ENCODE measurements around the gene IFI35. TPM values are rescaled to one million over a fixed set of nuclear protein-coding genes. Genes with fewer than 3 reads are reported as not detected.

The IFI35 gene
- polyA plus RNA-seq, 1 experiment = 42.5 TPM

DNA sequence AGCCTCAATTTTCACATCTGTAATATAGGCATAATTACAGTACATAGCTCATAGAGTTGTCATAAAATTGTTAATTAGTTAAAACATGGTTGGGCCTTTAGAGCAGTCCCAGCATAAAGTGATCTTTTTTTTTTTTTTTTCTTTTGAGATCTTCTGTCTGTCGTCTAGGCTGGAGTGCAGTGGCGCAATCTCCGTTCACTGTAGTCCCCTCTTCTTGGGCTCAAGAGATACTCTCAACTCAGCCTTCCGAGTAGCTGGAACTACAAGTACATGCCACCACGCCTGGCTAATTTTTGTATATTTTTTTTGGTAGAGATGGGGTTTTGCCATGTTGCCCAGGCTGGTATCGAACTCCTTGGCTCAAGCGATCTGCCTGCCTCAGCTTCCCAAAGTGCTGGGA lies 49.5 kb downstream of the IFI35 start:
- H3K36me3 ChIP-seq (ENCODE audit: control insufficient read depth, insufficient read depth, low read length) = no peaks in the 10 kb centered on the region
- no peaks in the 10 kb centered on the region for H3K27me3 ChIP-seq (ENCODE audit: control insufficient read depth, insufficient read depth, low read length)
- TF ChIP-seq, protein P1, sequence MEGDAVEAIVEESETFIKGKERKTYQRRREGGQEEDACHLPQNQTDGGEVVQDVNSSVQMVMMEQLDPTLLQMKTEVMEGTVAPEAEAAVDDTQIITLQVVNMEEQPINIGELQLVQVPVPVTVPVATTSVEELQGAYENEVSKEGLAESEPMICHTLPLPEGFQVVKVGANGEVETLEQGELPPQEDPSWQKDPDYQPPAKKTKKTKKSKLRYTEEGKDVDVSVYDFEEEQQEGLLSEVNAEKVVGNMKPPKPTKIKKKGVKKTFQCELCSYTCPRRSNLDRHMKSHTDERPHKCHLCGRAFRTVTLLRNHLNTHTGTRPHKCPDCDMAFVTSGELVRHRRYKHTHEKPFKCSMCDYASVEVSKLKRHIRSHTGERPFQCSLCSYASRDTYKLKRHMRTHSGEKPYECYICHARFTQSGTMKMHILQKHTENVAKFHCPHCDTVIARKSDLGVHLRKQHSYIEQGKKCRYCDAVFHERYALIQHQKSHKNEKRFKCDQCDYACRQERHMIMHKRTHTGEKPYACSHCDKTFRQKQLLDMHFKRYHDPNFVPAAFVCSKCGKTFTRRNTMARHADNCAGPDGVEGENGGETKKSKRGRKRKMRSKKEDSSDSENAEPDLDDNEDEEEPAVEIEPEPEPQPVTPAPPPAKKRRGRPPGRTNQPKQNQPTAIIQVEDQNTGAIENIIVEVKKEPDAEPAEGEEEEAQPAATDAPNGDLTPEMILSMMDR (IDR thresholded peaks at IDR 0.05; ENCODE audit: insufficient read depth, low read depth, low read length) = no peak
- ChIA-PET CTCF (no interaction called here), POLR2A (no interaction called here)
- H3K4me3 ChIP-seq (ENCODE audit: low read depth, low read length) = no peak overlapping the region
- no peak for DNase-seq (ENCODE audit: low read depth)

DNA sequence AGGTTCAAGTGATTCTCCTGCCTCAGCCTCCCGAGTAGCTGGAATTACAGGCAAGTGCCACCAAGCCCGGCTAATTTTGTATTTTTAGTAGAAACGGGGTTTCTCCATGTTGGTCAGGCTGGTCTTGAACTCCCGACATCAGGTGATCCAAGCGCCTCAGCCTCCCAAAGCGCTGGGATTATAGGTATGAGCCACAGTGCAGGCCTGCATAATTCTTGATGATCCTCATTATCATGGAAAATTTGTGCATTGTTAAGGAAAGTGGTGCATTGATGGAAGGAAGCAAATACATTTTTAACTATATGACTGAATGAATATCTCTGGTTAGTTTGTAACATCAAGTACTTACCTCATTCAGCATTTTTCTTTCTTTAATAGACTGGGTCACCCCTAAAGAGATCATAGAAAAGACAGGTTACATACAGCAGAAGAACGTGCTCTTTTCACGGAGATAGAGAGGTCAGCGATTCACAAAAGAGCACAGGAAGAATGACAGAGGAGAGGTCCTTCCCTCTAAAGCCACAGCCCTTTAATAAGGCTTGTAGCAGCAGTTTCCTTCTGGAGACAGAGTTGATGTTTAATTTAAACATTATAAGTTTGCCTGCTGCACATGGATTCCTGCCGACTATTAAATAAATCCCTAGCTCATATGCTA lies 56.5 kb downstream of the IFI35 start:
- no peaks in the 10 kb centered on the region for H3K27me3 ChIP-seq (ENCODE audit: control insufficient read depth, insufficient read depth, low read length)
- H3K4me3 ChIP-seq (ENCODE audit: low read depth, low read length) = no peak overlapping the region
- CTCF ChIA-PET = interaction anchor here (1.5 kb wide), 1 partner anchor 11 kb away, joined by 4 read pairs; no protein-coding TSS in a partner anchor
- TF ChIP-seq, protein P1 (IDR thresholded peaks at IDR 0.05; ENCODE audit: insufficient read depth, low read depth, low read length) = no peak
- no peak for DNase-seq (ENCODE audit: low read depth)
- POLR2A ChIA-PET = no interaction called here
- no peaks in the 10 kb centered on the region for H3K36me3 ChIP-seq (ENCODE audit: control insufficient read depth, insufficient read depth, low read length)

Small RNA genes within 50 kb of the gene (small RNA-seq; reads per million reads assigned to genes)
- not detected for gene AARSD1 (ENCODE audit: insufficient read length, low read depth, low replicate concordance)

Other genes starting within 250 kb of the IFI35 start
- gene RAMP2, start 245.6 kb upstream of the IFI35 start, polyA plus RNA-seq (2011; rRNA removed) = 1.7 and 2.8 TPM in 2 replicates
- 143 and 181 TPM in 2 replicates for gene VPS25, start 233.3 kb upstream of the IFI35 start, polyA plus RNA-seq (2011; rRNA removed)
- 2.1 and 2.9 TPM in 2 replicates for gene WNK4, start 226.2 kb upstream of the IFI35 start, polyA plus RNA-seq (2011; rRNA removed)
- 82.8 and 91.9 TPM in 2 replicates for gene COA3, start 208.1 kb upstream of the IFI35 start, polyA plus RNA-seq (2011; rRNA removed)
- gene CNTD1, start 207.9 kb upstream of the IFI35 start, polyA plus RNA-seq (2011; rRNA removed) = 0.29 and 0.45 TPM in 2 replicates
- 118 and 126 TPM in 2 replicates for gene BECN1, start 182.5 kb upstream of the IFI35 start, polyA plus RNA-seq (2011; rRNA removed)
- 65.7 and 101 TPM in 2 replicates for gene PSME3, start 173.4 kb upstream of the IFI35 start, polyA plus RNA-seq (2011; rRNA removed)
- 0.37 and 0.43 TPM in 2 replicates for gene AOC2, start 162.2 kb upstream of the IFI35 start, polyA plus RNA-seq (2011; rRNA removed)
- gene AOC3, start 155.6 kb upstream of the IFI35 start, polyA plus RNA-seq (2011; rRNA removed) = 0.10 and 0.22 TPM in 2 replicates
- gene G6PC1, start 106.0 kb upstream of the IFI35 start, polyA plus RNA-seq (2011; rRNA removed) = not detected in 2 replicates
- 45.2 and 51.6 TPM in 2 replicates for gene AARSD1, start 42.3 kb upstream of the IFI35 start, polyA plus RNA-seq (2011; rRNA removed)
- 3.3 and 3.4 TPM in 2 replicates for gene PTGES3L, start 26.7 kb upstream of the IFI35 start, polyA plus RNA-seq (2011; rRNA removed)
- gene RUNDC1, start 26.2 kb upstream of the IFI35 start, polyA plus RNA-seq (2011; rRNA removed) = 9.8 and 12.9 TPM in 2 replicates
- gene RPL27, start 8.4 kb upstream of the IFI35 start, polyA plus RNA-seq (2011; rRNA removed) = 3,309 and 5,343 TPM in 2 replicates
- gene VAT1, start 15.6 kb downstream of the IFI35 start, polyA plus RNA-seq (2011; rRNA removed) = 170 and 245 TPM in 2 replicates
- gene RND2, start 18.4 kb downstream of the IFI35 start, polyA plus RNA-seq (2011; rRNA removed) = 0.89 and 1.3 TPM in 2 replicates
- 9.4 and 12.6 TPM in 2 replicates for gene BRCA1, start 118.6 kb downstream of the IFI35 start, polyA plus RNA-seq (2011; rRNA removed)
- gene NBR1, start 164.4 kb downstream of the IFI35 start, polyA plus RNA-seq (2011; rRNA removed) = 130 and 142 TPM in 2 replicates
- gene TMEM106A, start 205.1 kb downstream of the IFI35 start, polyA plus RNA-seq (2011; rRNA removed) = 7.0 and 9.3 TPM in 2 replicates
- not detected in 2 replicates for gene CCDC200, start 221.8 kb downstream of the IFI35 start, polyA plus RNA-seq (2011; rRNA removed)
- gene RNU2-1, start 227.2 kb downstream of the IFI35 start, polyA plus RNA-seq (2011; rRNA removed) = not detected in 2 replicates

Data from BJ (cell line).